Measurements from ENCODE around the gene TENT5C.

The TENT5C gene

DNA sequence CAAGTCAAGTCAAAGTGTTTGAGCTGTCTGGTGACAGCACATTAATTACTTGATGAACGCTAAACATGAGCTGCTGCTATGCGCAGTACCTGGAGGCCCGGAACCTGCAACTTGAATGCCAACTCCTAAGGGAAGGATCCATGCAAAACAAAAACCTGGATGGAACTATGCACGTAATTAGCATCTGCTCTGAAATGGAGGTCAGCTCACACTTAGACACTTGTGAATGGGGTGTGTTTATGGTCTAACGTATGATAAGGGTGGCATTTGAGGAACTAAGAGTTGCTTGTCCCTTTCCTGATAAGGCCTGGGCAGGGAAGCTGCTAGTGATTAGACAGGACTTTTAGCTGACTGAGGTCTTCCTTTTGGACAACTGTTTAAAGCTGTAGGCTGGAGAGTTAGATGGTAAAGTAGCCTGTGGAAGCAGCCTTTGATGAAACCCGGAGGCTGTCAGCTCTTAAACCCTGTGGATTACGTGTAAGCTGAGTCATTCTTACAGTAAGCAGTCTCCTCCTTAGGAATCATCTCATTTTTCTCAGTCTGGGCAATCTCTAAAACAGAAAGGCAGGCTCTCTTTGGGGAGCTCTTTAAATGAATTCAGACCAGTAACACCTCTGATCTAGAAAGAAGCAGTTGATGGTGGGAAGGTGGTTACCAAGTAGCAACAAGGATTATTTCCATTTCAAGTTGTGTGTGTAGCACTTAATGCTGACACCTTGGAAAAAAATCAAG lies 6.8 kb downstream of the TENT5C start:
- in situ Hi-C loops (cut with MboI; ENCODE audit: low sequenced_read_pairs): no loop called here

DNA sequence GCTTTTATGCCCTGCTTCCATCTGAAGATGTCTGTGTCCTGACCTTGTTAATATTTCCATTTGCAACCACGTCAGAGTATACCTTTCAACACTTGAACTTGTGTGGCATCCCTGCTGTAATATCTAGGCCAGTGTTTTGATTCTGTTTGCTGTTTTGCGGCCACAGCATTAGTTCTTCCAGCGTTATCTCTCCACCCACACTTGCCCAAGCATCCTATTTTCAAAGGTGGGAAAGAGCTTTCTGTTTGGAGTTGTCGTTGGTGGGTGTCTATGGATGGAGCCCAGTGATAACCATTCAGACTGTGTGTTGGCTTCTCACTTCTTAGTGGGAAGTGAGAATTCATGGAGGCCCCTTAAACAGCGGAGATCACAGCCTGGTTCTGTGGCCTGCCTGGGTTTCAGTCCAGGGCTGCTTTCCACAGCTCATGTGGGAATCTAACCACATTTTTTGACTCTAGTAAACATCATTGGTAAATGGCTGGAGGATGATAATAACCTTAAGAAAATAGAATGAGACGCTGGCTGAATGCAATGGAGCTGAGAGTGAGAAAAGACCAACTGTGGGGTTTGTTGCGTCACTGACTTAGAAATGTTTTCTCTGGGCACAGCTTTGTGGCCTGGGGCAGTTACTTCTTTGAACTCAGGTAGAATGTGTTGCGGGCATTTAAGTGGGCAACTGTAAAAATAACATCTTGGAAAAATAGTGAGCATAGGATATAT lies 7.6 kb downstream of the TENT5C start:
- in situ Hi-C loops (cut with MboI; ENCODE audit: low sequenced_read_pairs): no loop called here

DNA sequence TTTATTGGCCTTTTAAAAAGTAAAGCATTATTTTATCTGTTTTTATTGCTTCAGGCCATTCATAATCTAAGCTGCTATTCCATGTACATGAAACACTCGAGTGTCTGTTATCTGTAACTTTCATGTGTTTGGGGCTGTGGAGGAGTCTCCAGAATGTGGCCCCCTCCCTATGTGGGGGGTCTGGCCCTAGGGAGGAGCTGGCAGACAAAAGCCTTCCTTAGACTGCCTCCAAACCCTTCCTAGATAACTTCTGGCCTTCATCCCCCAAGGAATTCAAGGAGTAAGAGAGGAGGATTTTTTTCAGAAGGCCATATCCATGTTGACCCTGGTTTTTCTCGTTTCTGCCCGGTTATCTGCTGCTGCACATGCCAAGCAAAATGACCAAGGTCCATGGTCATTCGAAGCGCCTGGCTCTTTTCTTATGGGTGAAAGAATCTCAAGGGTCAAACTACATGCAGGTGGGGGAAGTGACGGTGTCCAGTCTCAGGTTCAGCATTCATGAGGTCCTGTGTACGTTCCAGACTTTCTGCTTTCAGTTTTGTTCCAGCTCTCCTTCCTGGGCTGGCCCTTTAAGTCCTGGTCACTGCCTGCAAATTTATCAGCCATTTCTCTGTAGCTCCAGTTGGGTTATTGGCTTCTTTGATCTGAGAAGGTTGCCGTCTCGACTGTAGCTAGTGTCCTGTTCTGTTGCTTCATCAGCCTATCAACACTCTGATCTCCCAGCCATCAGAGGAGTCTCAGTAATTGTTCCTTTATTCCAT lies 8.3 kb downstream of the TENT5C start:
- in situ Hi-C loops (cut with MboI; ENCODE audit: low sequenced_read_pairs): no loop called here

DNA sequence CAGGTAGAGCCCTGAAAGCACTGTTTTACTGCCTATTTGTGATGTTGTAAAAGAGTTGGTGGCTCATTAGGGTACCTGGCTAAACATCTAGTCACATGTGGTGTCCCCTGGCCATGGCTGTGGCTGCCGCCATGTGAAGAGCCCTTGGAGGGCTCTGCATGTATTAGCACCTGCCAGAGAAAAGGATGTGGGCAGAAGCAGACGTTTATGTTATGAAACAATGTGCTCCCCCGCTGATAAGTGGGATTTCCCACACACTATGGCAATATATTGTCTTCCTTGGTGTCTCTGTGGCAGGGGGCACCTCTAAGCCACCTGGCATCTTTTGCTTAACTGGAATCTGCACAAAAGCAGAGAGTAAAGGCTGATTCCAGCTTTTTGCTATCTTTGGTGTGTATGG lies 9.6 kb downstream of the TENT5C start:
- in situ Hi-C loops (cut with MboI; ENCODE audit: low sequenced_read_pairs): no loop called here

DNA sequence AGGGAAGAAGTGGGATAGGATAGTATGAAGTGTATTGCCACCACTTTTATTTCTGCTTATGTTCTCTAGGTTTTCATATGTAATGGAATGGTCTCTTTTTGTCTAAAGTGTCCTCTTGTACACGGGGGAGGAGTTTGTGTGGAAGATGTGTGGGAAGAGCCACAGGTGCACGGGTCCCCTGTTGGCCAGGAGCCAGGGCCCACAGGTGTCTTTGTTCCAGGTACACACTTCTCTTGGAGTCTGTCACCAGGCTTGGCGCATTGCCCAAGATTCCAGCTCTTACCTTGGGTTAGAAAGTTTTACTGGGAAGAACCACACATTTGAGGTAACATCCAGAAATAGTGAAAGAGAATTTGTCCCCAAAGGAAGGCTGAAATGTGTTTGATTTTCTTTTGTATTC lies 10.5 kb downstream of the TENT5C start:
- in situ Hi-C loops (cut with MboI; ENCODE audit: low sequenced_read_pairs): no loop called here

DNA sequence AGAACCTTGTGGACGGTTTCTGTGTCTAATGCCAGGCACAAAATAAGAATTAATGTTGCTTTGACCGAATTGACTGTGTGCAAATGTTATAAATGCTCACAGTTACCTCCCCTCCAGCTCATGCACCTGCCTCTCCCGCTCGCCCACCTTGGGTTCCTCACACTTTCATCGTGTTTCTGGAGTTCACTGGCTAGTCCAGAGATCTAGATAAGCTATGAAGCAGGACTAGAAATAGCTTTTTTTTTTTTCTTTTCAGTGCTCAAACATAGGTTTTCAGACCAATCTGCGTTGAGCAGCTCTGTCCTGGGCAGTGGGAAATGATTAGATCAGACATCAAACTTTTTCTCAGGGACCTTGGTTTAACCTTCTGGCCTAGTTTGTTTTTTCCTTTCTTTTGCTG lies 11.1 kb downstream of the TENT5C start:
- in situ Hi-C loops (cut with MboI; ENCODE audit: low sequenced_read_pairs): no loop called here

DNA sequence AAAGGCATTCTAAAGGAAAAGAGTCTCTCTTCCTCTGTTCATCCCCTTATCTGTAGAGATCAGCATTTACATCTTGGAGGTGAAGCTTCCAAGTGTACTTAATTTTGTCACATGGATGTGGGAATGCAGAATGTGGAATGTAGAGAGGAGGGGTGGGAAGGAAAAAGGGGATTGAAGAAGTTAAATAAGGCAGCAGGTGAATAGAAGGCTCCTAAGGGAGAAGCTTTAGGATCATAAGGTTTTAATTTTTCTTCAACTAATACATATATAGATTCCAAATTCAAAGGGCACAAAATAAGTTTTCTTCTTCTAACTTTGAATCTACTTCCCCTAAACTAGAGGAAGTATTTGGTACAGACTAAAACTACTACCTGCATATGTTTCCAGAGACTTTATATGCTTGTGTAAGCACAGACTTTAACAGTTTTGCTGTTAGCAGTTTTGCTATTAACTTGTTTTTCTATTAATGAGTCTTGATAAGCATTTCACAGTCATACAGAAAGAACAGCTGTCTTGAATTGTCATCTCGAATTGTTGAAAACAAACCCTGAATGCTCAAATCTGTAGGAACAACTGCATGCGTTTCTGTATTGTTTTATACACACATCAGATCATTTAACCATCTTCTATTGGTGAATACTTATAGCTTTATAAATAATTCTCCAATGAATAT lies 12.7 kb downstream of the TENT5C start:
- in situ Hi-C loops (cut with MboI; ENCODE audit: low sequenced_read_pairs): no loop called here

DNA sequence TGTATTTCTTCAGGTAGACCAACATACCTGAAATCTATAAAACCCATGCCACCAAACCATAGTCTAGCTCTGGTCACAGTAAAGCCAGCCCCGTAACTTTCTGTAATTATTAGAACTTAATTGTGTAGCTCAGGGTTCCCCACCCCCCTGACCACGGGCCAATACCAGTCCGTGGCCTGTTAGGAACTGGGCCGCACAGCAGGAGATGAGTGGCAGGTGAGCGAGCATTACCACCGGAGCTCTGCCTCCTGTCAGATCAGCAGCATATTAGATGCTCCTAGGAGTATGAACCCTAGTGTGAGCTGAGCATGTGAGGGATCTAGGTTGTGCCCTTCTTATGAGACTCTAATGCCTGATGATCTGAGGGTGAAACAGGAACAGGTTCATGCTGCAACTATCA lies 14.6 kb downstream of the TENT5C start:
- in situ Hi-C loops (cut with MboI; ENCODE audit: low sequenced_read_pairs): no loop called here

DNA sequence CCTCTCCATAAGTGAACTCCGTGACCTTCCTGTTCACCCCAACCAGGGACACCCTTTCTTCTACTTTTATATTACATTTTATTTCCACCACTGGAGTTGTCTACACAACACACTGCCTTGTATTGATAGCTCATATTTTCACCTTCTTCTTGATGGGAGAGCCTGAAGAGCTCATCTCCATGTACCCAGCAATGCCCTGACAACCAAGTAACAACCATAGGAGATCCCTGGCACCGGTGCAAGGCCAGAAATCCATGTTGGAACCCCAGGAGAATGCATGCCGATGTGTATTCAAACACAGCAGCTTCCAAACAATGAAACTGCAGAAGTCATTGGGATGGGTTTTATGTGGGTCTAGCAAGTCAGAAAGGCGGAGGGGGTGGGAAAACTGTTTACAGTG lies 15.5 kb downstream of the TENT5C start:
- in situ Hi-C loops (cut with MboI; ENCODE audit: low sequenced_read_pairs): no loop called here

DNA sequence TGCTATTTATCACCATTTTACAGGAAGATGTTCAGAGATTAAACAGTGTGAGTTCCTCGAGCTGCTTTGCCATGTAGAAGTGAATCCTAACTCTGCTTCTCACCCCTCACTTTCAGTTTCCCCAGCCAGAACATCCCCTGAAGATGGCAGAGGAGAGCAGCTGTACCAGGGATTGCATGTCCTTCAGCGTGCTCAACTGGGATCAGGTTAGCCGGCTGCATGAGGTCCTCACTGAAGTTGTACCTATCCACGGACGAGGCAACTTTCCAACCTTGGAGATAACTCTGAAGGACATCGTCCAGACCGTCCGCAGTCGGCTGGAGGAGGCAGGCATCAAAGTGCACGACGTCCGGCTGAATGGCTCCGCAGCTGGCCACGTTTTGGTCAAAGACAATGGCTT lies 16.9 kb downstream of the TENT5C start:
- in situ Hi-C loops (cut with MboI; ENCODE audit: low sequenced_read_pairs): no loop called here

DNA sequence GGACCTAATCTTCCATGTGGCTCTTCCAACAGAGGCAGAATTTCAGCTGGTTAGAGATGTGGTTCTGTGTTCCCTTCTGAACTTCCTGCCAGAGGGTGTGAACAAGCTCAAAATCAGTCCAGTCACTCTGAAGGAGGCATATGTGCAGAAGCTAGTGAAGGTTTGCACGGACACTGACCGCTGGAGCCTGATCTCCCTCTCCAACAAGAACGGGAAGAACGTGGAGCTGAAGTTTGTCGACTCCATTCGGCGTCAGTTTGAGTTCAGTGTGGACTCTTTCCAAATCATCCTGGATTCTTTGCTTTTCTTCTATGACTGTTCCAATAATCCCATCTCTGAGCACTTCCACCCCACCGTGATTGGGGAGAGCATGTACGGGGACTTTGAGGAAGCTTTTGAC lies 17.3 kb downstream of the TENT5C start:
- in situ Hi-C loops (cut with MboI; ENCODE audit: low sequenced_read_pairs): no loop called here

DNA sequence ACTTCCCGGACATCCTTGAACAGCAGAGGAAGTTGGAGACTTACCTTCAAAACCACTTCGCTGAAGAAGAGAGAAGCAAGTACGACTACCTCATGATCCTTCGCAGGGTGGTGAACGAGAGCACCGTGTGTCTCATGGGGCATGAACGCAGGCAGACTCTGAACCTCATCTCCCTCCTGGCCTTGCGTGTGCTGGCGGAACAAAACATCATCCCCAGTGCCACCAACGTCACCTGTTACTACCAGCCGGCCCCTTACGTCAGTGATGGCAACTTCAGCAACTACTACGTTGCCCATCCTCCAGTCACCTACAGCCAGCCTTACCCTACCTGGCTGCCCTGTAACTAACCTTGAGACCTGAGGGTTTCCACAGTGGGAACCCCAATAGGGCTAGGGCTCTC lies 17.9 kb downstream of the TENT5C start:
- in situ Hi-C loops (cut with MboI; ENCODE audit: low sequenced_read_pairs): no loop called here

DNA sequence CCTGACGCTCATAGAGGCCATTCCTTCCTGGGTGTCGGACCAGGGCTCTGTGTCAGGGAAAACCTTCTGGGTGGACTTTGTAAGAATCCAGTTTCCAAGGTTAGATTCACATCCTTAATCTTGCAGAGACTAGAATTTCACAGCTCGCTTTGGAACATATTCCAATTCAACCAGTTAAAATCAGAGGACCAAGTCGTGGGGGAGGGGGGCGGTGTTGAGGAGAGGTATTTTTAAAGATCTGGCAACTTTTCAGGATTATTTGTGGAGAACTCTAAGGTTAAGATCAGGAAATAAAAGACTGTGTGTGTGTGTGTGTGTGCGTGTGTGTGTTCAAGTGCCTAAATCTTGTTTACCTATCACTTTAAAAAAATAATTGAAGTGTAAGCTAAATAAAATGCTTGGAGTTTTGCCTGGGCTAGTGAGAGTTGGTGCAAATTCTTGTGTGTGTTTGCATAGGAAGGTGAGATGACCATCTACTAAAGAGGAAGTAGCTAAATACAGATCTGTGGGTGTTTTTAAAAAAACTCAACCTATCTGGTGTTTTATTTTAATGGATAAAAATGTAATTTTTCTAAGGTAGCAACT lies 21.8 kb downstream of the TENT5C start:
- in situ Hi-C loops (cut with MboI; ENCODE audit: low sequenced_read_pairs): no loop called here

DNA sequence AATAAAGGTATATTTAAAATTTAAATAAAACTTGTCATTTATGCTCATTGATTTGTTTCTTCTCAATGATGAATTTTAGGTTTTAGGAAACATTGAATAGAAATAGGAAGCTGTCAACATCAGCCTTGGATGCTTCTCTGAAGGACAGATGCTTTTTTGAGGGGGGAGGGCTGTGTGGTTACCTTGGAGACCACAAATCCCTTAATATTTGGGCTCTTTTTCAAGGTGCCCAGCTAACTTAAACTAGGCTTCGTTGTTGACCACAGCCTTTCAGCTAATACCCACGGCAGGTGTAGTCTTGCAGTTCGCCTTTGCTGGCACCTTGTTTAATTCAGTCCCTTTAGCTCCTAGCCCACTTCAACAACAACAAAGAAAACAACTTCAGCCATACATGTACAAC lies 22.5 kb downstream of the TENT5C start:
- in situ Hi-C loops (cut with MboI; ENCODE audit: low sequenced_read_pairs): no loop called here

DNA sequence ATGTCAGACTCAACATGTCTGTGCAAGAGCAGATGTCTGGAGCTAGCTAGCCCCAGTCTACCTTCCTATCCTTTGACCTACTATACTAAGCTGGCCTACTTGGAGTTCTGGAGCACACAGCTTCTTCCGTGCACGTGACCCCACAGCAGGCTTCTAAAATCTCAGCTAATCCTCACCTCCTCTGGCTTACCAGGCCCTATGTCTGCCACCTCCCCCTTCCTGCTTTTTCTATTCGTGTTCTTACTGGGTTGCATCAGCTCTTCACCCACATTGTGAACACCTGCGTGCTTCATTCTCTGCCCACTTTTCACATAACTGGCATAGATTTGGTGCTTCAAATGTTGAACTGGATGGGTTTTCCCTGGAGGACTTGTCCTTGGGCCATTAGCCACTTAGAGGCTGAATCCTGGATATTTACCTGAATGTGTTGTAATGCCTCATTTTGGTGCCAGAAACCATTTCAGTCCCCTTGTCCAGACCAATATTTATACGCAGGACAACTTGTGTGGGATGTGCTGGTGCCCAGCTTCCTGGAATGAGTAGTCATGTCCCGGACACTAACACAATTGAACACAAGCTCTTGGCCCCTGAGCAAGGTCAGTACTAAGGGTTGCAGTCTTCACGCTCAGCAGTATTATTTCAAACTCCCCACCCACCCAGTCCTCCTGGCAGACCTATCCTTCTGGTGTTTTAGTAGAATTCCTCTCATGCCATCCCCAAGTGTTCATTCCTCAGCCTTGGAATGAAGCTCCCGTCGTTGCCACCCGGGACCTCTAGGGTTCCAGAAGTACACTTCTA lies 24.0 kb downstream of the TENT5C start:
- in situ Hi-C loops (cut with MboI; ENCODE audit: low sequenced_read_pairs): no loop called here

DNA sequence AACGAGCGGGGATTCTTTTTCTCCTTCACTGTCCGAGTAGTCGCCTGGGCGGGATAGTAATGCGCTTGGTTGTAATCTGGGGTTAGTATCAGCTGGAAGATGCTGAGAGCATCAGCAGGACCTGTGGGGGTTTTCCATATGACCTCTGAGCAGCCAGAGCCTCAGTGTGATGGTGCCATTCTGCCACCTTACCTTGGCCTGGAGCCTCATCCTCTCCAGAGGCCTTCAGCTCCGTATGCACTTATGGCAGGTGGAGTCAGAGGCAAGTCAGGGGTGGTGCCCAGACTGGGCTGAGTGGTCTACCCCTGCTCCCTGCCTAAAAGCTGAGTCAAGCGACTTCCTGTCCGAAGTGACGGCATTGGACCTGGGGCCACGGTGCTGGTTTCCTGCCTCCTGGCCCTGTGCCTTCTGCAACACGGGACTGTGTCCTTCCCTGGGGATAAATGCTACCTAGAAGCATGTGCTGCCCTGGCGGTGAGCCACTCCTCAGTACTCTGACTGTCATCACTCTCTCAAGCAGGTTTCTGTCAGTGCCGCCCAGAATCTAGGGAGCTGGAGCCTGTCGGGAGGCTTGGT lies 24.7 kb downstream of the TENT5C start:
- in situ Hi-C loops (cut with MboI; ENCODE audit: low sequenced_read_pairs): no loop called here

DNA sequence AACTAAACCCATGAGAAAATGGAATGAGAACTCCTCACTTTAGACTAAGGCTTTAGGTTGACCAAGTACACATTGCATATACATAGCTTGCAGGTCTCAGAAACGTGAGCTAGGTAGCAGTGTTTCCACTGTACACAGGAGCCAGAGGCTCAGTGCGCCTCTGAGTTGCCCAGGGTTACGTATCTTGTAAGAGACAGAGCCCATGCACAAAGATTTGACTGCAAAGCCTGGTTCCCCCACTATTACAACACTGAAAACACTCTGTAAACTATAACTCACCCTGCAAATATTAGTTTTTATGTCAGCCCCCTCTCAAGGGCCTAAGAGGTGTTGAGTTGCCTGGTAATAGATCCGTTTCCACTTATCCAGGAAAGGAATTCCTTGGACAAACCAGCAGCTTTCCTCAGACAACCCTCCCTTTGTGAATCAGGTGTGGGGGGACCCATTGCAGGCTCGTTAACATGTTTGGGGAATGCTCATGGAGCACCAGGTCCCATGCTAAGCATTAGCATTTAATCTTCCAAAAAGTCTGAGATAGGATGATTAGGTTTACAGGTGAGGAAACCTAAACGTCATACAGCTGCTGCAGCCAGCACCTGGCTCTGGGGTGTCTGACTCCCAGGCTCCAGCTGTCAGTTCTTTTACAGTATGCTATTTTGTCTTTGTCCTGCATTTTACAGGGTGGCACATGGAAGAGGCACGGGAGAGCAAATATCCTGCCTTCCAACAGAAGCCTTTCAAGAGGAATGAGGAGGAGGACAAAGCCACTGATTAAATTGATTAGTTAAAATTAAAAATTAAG lies 25.7 kb downstream of the TENT5C start:
- in situ Hi-C loops (cut with MboI; ENCODE audit: low sequenced_read_pairs): no loop called here

DNA sequence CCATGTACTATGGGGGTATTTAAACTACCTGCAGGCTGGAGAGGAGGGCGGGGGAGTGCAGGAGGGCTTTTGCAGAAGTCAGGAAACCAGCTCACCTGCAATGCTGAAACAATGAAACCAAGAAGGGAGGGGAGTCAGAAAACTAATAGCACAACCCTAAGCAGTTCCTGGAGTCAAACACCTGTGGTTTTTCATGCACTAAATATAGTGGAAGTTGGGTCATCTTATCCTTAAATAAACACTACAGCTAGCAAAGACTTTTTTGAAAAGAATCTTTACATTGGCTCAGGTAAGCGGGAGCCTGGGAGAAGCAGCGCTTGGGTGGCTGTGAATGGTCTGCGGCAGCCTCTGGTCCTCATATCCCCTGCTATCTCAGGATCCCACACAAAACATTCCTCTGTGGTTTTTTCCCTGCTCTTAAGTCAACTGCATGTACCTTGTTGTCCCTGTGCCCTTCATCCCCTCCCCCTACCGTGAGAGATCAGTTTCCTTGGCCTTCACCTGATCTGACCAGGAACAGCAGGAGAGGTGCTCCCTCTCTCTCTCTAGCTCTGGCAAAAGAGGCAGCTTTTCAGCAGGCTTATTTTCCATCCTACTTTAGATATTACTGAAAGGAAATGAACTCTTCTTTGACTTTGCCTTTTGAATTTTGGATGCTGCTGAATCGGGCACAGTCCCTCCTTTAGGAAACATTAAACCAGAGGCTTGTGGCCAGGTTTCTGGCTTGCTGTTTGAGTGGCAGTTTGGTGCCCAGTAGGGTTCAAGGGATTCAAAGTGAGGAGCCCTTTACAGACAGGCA lies 26.6 kb downstream of the TENT5C start:
- in situ Hi-C loops (cut with MboI; ENCODE audit: low sequenced_read_pairs): no loop called here

DNA sequence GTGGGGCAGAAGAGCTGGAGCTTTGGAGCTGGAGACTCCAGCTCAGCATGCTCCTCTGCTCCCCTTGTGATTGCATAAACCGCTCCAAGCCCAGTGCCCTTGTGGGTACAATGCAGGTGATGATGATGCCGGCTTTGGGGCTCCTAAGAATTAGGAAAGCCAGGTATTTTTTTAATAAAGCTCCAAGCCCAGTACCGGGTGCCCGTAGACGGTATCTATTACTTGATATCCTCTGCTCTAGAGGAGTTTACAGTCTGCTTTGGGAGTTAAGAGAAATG lies 27.2 kb downstream of the TENT5C start:
- in situ Hi-C loops (cut with MboI; ENCODE audit: low sequenced_read_pairs): no loop called here
